Mammary epithelial cell (primary cell): Measurements from ENCODE around the gene SHC2.

Source experiments
- CTCF ChIP-seq, 2 donors: IDR thresholded peaks in 1 of 2; conservative IDR thresholded peaks in 1 of 2; 2 replicates each; pipeline ENCODE4 v1.5.1; 2011 to 2012; ENCODE audit warnings: inconsistent platforms in 2 of 2, low read length in 2 of 2, mild to moderate bottlenecking in 2 of 2, control low read depth in 1 of 2, low read depth in 1 of 2; ENCODE audit not compliant: insufficient read depth in 1 of 2; ENCODE audit errors: extremely low read depth in 1 of 2
- EZH2 ChIP-seq: IDR thresholded peaks from 2 replicates; pipeline ENCODE4 v1.6.1; 2012; ENCODE audit warnings: low read length, inconsistent platforms, borderline replicate concordance

DNA sequence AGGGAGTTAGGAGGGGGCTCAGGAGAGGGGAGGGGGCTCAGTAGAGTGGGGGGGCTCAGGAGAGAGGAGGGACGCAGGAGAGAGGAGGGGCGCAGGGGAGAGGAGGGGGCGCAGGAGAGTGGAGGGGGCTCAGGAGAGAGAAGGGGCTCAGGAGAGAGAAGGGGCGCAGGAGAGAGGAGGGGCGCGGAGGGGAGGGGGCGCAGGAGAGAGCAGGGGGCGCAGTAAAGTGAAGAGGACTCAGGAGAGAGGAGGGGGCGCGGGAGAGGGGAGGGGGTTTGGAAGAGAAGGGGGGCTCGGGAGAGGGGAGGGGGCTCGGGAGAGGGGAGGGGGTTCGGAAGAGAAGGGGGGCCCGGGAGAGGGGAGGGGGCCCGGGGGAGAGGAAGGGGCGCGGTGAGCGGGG lies 36.2 kb upstream of the SHC2 start:
- TF ChIP-seq CTCF (conservative IDR thresholded peaks at IDR 0.05 in 1 of 2, IDR thresholded peaks at IDR 0.05 in 1 of 2; ENCODE audit: extremely low read depth in 1 of 2, insufficient read depth in 1 of 2, low read depth in 1 of 2, low read length in 2 of 2) (no peak), EZH2 (no peak)
